ENCODE measurements around the gene ARFGAP3.

ARFGAP3 gene

GRCh38 chr22:42834177-42834949 lies 22.7 kb downstream of the ARFGAP3 start:
- no peak overlapping the region for H3K4me3 ChIP-seq (ENCODE audit: low read depth in 1 of 2, low read length in 2 of 2)
- peaks cover 84% of the 10 kb centered on the region for H3K36me3 ChIP-seq (ENCODE audit: insufficient read depth, low read length)
- no peak overlapping the region for H3K4me2 ChIP-seq (ENCODE audit: insufficient read depth, low read length)
- no peaks in the 10 kb centered on the region for H3K4me1 ChIP-seq (ENCODE audit: insufficient read depth, low read length)
- ATAC-seq (ENCODE audit: insufficient read depth, low read depth) (no peak), DNase-seq (no peak)
- H4K20me1 ChIP-seq (ENCODE audit: insufficient read depth, low read length), result no peaks in the 10 kb centered on the region
- H3K27me3 ChIP-seq (ENCODE audit: insufficient read depth, low read length, poor library complexity), result no peaks in the 10 kb centered on the region
- H2AFZ ChIP-seq (ENCODE audit: low read depth, low read length), result no peak overlapping the region
- no peak overlapping the region for H3K9ac ChIP-seq (ENCODE audit: low read depth, low read length)
- no peaks in the 10 kb centered on the region for H3K9me3 ChIP-seq (ENCODE audit: insufficient read depth, low read length, severe bottlenecking)
- 0 out of 2 replicates have a peak, but pooled peaks cover 3% of the 10 kb centered on the region for H3K79me2 ChIP-seq (ENCODE audit: insufficient read depth, low read length)
- no peak for TF ChIP-seq CTCF (IDR thresholded peaks at IDR 0.05; ENCODE audit: borderline replicate concordance, extremely low read depth, low read length, poor library complexity, severe bottlenecking)
- TF ChIP-seq EZH2 (IDR thresholded peaks at IDR 0.05; ENCODE audit: borderline replicate concordance, low read depth, low read length, severe bottlenecking), result no peak
- H3K27ac ChIP-seq (ENCODE audit: low read length), result no peak overlapping the region

DNA sequence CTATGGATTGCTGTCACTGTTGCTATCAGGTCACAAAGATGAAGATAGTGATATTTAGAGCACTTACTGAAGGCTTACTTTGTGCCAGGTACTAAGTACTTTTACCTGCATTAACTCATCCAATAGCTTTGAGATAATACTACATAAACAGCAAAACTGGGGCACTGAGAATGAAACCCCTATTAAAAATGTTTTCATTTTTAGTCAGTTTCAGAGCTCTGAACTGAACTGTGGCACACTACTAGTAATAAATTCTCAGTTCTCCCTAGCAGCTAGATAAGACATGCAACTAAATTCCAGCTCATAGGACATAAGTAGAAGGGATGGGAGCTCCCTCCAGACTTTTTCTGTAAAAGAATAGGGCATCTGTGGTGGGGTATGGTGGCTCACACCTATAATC lies 24.0 kb downstream of the ARFGAP3 start:
- no peaks in the 10 kb centered on the region for H3K27me3 ChIP-seq (ENCODE audit: insufficient read depth, low read length, poor library complexity)
- H3K36me3 ChIP-seq (ENCODE audit: insufficient read depth, low read length), result peaks cover 88% of the 10 kb centered on the region
- H3K4me3 ChIP-seq (ENCODE audit: low read depth in 1 of 2, low read length in 2 of 2), result no peak overlapping the region
- no peak overlapping the region for H3K4me2 ChIP-seq (ENCODE audit: insufficient read depth, low read length)
- no peak overlapping the region for H3K27ac ChIP-seq (ENCODE audit: low read length)
- TF ChIP-seq CTCF (IDR thresholded peaks at IDR 0.05; ENCODE audit: borderline replicate concordance, extremely low read depth, low read length, poor library complexity, severe bottlenecking), result no peak
- TF ChIP-seq EZH2 (IDR thresholded peaks at IDR 0.05; ENCODE audit: borderline replicate concordance, low read depth, low read length, severe bottlenecking), result no peak
- no peak for DNase-seq
- H2AFZ ChIP-seq (ENCODE audit: low read depth, low read length), result no peak overlapping the region
- H3K9me3 ChIP-seq (ENCODE audit: insufficient read depth, low read length, severe bottlenecking), result no peaks in the 10 kb centered on the region
- H3K79me2 ChIP-seq (ENCODE audit: insufficient read depth, low read length), result 0 out of 2 replicates have a peak, but pooled peaks cover 3% of the 10 kb centered on the region
- no peak for ATAC-seq (ENCODE audit: insufficient read depth, low read depth)
- no peaks in the 10 kb centered on the region for H4K20me1 ChIP-seq (ENCODE audit: insufficient read depth, low read length)
- H3K4me1 ChIP-seq (ENCODE audit: insufficient read depth, low read length), result no peaks in the 10 kb centered on the region
- no peak overlapping the region for H3K9ac ChIP-seq (ENCODE audit: low read depth, low read length)

DNA sequence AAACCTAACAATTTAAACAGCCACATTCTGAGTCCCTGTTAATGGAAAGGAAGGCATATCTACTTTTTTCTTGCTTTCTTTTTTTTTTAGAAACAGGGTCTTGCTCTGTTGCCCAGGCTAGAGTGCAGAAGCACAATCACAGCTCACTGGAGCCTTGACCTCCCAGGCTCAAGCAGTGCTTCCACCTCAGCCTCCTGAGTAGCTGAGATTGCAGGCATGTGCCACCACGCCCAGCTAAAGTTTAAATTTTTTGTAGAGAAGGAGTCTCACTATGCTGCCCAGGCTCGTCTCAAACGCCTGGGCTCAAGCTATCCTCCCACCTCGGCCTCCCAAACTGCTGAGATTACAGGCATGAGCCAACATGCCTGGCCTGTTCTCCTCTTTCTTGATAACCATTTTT lies 25.4 kb downstream of the ARFGAP3 start:
- Histone ChIP-seq H2AFZ (ENCODE audit: low read depth, low read length) (no peak overlapping the region), H4K20me1 (ENCODE audit: insufficient read depth, low read length) (no peaks in the 10 kb centered on the region), H3K27ac (ENCODE audit: low read length) (no peak overlapping the region), H3K27me3 (ENCODE audit: insufficient read depth, low read length, poor library complexity) (no peaks in the 10 kb centered on the region), H3K79me2 (ENCODE audit: insufficient read depth, low read length) (0 out of 2 replicates have a peak, but pooled peaks cover under 1% of the 10 kb centered on the region), H3K9me3 (ENCODE audit: insufficient read depth, low read length, severe bottlenecking) (no peaks in the 10 kb centered on the region), H3K4me1 (ENCODE audit: insufficient read depth, low read length) (no peaks in the 10 kb centered on the region), H3K36me3 (ENCODE audit: insufficient read depth, low read length) (peaks cover 90% of the 10 kb centered on the region), H3K4me2 (ENCODE audit: insufficient read depth, low read length) (no peak overlapping the region), H3K4me3 (ENCODE audit: low read depth in 1 of 2, low read length in 2 of 2) (no peak overlapping the region), H3K9ac (ENCODE audit: low read depth, low read length) (no peak overlapping the region)
- DNase-seq (no peak), ATAC-seq (ENCODE audit: insufficient read depth, low read depth) (no peak)
- TF ChIP-seq EZH2 (IDR thresholded peaks at IDR 0.05; ENCODE audit: borderline replicate concordance, low read depth, low read length, severe bottlenecking) (no peak), CTCF (IDR thresholded peaks at IDR 0.05; ENCODE audit: borderline replicate concordance, extremely low read depth, low read length, poor library complexity, severe bottlenecking) (no peak)
